GM21723 (cell line): ENCODE measurements around the gene PPP2R2D.

Experiments used
- ATAC-seq: cut with Tn5 transposase; IDR thresholded peaks from one replicate; pipeline ENCODE4 v1.9.1; 2021; ENCODE audit warnings: mild to moderate bottlenecking, moderate library complexity; ENCODE audit not compliant: unreplicated experiment

The PPP2R2D gene

DNA sequence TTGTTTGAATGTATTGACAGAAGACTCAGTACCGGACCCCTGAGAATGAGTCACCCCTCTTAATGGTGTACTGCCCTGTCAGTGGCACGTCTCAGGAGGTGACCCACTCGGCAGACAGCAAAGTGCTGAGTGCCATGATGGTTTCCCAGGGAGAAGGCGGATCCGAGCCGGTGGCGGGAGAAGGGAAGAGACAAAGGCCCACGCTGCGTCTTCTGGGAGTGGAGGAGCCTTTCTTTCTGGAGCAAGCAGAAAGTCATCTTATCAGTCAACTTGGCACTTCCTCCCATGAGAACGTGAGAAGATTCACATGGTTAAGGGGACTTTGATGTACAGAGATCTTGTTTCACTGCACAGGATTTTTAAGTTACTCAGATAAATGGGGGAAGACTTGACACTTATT, 14.6 kb upstream of the PPP2R2D start:
- ATAC-seq: no peak

DNA sequence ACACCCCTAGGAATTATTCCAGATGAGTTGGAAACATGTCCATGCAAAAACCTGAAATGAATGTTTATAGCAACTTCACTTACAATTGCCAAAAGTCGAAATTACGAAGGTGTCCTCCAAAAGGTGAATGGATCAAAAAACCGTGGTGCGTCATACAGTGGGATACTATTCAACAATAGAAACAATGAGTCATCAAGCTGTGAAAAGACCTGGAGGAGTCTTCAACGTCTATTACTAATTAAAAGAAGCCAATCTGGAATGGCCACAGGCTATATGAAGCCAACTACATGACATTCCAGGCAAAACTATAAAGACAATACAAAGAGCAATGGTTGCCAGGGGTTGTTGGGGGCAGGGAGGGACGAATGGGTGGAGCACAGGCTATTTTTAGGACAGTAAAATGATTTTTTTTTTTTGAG, 12.6 kb upstream of the PPP2R2D start:
- ATAC-seq: no peak

DNA sequence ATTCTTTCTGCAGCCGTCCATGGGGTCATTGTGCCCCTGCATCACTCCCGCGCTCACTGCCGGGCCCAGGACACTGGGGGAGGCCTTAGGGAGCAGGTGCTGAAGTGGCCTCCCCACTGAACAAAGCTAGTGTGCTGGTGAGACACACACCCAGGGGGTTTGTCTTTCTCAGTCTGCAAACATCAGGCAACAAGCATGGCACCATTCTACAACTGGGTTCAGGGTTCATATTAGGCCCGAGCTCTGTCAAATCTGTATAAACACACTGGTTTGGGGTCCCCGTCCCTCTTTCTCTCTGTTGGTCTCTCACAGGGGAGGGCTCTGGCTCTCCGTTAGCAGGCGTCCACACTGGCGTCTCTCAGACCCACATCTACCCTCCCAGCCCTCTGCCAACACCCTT, 11.1 kb upstream of the PPP2R2D start:
- no peak for ATAC-seq

DNA sequence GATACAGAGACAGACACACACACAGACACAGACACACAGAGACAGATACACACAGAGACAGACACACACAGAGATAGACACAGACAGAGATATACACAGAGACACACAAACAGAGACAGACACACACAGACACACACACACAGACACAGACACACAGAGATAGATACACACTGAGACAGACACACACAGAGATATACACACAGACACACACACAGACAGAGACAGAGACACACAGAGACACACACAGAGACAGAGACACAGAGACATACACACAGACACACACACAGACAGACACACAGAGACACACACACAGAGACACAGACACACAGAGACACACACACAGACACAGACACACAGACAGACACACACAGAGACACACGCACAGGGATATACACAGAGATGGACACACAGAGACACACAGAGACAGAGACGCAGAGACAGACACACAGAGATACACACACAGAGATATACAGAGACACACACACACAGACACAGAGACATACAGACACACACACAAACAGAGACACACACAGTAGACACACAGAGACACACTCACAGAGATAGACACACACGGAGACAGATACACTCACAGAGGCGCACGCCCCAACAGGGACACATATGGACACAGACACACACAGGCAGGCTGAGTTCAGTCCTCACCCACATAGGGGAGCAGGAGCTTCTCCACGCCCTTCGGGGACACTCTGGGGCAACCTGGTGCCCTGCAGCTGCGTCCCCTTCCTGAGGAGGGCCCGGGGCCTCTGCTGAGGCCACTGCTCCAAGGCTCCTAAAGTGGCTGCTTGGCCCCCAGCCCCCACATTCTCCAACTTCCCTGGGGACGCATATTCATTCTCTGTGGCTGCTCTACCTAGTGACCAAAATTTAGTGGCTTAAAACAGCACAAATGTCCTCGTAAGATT, 10.3 kb upstream of the PPP2R2D start:
- no peak for ATAC-seq

DNA sequence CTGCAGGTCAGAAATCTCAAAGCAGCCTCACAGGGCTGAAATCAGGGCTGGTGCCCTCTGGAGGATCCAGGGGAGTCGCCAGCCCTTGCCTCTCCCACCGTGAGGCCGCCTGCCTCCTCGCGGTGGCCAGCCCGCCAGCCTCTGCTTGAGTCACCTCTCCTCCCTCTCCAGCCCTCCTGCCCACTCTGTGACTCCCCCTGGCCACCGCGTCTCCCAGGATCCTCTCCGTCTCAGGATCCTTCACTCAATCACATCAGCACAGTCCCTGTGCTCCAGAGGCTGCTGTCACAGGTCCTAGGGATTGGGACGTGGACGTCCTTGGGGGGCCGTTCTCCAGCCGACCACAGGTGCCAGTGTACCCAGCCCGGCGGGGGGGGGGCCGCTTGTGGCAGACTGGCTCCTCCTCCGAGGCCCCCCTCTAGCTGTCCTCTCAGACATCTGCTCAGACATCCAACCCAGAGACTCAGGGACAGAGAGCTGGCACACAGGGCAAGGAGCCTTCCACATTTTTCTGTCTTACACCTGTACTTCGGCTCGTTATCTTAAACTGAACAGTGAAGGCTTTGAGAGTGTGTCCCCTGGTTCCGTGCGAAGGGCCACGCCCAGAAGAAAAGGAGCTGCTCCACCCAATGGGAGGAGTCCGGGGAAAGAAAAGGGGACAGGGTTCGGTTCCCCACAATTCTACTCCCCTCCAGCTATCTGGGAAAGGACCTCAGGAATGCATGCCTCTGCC, 9.4 kb upstream of the PPP2R2D start:
- ATAC-seq: no peak

DNA sequence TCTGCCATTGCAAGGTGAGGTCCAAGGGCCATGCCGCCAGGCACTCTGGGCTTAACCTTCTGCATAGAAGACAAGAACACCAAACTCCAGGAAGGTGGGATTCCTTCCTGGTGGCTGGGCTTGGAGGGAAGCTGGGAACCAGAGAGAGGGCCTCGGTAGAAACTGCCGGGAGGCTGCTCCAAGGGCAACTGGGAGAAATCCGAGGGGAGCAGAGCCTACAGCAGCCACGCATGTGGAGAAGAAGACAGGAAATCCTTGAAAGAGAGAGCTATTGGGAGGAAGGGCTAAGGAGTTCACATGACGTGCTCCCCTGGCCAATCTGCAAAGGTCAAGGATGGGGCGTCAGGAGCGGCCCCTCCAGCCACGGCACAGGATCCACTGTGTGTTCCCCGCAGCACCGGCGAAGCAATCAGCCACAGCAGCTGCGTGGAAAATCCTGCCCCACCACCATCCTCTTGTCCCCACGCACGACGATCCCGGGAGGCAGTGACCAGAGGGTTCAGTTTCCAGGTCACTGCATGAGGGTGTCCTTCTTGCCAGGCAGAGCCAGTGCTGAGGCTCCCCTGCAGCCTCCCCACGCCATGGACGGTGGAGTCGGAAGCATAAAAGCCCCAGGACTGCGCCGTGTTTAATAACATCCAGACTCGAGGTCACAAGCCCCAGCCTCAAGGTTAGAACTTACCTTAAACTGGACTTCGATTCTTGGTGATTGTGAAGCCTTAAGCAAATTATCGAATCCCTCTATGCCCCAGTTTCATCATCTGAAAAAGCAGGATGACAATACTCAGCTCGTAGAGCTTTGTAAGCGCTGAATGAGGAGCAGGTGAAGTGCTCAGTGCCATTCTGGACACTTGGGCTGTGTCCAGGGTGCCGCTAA, 8.6 kb upstream of the PPP2R2D start:
- ATAC-seq: no peak

DNA sequence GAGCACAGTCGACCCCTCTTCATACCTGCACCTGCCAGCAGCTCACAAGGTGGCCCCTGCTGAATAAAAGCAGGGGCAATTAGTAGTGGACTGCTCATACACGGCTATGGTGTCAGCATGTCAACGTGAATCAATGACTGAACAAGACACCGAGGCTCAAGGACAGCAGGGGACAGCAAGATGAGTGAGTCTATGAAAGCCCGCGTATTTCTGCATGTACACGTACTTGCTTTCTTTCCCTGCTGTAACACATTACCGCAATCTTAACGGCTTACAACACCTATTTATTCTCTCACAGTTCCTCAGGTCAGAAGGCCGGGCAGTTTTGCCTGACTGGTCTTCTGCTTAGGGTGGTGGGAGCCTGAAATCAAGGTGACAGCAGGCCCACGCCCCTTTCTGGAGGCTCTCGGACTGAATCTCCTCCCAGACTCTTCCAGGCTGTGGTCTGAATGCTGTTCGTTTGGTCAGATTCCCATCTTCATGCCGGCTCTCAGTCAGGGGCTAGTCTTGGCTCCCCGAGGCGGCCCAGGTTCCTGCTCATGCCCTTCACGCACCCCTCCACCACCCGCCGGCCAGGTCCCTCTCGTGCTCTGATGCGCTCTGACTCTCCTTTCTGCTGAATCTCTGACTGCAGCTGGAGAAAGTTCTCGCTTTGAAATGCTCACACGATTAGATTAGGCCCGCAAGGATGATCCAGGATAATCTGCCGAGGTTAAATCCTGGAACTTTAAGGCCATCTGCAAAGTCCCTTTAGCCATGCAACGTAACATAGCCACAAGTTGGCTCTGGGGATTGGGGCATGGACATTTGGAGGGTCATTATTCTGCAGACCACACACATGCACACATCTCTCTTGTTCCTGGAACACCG, 7.8 kb upstream of the PPP2R2D start:
- ATAC-seq: no peak

DNA sequence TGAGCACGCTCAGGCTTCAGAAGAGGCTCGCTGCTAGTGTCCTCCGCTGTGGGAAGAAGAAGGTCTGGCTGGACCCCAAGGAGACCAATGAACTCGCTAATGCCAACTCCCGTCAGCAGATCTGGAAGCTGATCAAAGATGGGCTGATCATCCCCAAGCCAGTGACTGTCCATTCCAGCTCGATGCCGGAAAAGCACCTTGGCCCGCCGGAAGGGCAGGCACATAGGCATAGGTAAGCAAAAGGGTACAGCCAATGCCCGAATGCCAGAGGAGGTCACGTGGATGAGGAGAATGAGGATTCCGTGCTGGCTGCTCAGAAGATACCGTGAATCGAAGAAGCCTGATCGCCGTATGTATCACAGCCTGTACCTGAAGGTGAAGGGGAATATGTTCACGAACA, 5.7 kb upstream of the PPP2R2D start:
- ATAC-seq: no peak

DNA sequence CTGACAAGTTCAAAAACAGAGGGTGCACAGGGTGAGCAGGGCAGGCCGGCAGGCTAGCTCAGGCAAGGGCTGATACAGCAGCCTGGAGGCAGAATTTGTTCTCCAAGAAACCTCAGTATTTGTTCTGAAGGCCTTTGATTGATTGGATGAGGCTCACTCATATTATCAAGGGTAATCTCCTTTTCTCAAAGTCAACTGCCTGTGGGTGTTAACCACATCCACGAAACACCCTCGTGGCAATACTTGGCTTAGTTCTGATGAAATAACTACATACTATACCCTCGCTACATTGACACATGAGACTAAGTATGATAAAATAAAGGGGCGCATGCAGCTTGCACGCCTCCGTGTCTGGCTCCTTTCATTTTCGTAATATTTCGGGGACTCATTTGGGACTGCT, 4.4 kb upstream of the PPP2R2D start:
- ATAC-seq: no peak

DNA sequence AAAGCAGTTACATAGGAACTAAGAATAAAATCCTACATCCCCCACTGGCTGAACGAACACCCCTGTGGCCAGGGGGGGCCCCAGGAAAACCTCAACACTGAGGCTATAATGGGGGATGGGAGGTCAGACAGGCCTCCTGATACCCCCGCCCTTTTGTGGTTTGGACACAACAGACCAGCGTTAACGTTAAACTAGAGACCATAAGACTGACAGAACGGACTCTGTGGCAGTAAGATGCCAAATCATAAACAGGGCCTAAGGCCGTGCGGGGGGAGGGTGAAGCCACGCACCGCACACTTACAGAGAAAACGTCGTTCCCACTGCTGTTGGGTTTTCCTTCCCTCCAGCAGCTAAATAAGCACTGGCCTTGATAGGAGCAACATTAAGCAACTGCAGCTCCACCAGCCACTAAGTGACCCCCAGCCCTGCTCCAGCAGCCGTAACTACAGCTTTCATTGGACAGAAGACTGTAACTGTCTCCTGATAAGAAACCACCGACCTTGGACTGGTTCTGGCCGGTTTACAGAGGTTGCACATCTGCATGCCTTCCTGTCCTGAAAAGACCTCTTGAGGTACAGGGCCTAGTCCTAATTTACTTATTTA, 3.4 kb upstream of the PPP2R2D start:
- ATAC-seq: no peak

DNA sequence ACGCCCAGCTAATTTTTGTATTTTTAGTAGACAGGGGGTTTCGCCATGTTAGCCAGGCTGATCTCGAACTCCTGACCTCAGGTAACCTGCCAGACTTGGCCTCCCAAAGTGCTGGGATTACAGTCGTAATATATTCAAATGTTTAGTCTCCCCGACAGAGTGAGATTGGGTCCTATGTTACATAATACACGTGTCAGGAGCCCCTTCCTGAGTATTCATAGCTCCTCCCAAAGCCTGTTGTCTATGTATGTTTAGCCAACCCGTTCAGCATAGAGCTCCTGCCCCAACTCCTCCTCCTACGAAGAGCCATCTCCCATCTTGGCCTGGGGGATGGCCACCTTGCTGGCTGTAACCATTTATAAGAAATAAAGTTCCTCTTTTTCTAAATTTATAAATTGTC, 2.7 kb upstream of the PPP2R2D start:
- no peak for ATAC-seq

DNA sequence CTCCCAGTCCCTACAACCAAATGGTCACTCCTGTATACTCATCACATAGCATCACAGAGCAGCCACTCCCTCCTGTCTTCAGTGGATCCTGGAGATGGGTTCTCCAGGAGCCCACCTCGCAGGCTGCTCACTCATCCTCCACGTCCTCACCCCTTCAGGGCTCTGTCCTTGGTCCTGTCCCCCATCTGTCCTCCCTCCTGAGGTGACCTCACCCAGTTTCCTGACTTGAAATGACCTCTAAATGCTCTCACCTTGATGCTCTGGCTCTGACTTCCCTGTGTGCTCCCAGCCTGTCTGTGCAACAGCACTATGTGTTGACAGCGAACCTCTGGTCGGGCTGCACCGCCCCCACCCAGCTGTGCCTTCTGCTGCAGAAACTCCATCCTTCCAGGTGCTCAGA, 2.1 kb upstream of the PPP2R2D start:
- ATAC-seq: no peak

DNA sequence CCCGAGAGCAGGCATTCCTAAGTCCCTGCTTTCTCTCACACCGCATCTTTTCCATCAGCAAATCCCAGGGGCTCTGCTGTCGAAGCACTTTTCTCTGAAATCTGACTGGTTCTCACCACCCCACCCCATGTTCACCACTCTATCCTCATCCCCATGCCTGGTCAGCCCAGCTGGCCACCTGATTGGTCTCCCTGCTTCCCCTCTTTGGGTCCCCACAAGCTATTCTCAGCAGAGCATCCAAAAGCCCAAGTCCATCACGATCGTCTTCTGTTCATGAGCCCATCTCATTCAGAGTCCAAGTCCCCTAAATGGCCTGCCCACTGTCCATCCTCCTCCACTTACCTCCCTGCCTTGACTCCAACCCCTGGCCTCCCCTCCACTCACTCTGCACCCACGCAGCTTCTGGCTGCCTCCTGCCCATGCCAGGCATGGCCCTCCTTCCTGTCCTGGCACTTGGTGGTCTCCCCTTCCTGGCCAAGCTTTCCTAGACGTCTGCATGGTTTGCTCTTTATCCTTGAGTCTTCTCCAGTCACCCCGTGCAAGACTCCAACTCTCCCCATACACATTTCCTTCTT, 1.6 kb upstream of the PPP2R2D start:
- ATAC-seq: no peak

DNA sequence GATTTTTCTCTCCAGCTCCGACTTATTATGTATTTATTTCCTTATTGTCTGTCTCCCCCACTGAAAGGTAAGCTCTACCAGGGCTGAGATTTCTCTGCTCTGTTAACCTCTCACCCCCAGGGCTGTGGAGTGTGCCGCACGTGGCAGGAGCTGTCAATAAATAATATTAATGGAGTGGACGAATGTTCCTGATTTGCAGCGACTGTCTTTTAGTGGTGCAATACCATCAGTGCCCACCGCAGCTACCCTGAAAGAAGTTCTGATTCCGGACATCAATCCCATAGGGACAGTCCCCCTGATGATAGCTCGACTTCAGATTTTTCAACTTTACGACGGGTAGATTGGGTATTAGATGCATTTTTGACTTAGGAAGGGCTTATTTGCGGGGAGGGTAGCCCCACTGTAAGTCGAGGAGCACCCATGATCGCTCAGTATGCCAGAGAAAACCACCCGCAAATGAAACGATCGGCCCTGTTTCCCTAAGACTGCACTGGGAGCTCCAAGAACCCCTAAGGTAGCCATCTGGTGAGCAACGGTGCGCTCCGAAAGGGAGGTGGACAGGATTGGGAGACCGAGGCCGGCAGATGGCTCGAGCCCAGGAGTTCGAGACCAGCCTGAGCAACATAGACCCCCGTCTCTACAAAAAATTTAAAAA, 986 bp upstream of the PPP2R2D start:
- no peak for ATAC-seq

DNA sequence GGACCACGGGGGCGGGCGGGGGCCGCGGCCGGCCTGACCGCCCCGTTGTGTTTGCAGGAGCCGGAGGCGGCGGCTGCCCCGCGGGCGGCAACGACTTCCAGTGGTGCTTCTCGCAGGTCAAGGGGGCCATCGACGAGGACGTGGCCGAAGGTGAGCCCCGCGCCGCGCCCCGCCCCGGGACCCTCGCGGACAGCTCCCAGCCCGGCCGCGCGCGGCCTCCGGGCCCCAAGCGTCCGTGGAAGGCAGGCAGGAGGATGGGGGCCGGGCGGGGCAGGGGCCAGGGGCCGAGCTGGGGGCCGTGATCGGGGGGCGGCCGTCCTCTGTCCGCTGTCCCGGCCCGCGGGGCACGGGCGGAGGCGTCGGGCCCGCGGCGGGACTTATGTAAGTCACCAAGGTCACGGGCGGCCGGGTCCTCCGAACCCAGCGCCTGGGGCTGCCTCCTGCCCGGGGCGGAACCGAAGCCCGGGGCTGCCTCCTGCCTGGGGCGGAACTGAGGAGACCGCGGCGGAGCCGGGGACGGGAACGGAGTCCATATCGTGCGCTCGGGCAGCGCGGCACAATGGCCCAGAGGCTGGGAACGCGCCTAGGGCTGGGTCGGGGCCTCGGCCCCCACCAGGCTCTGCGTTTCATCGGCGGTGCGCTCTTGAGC, 497 bp downstream of the PPP2R2D start:
- peak; percentile 28 for ATAC-seq

DNA sequence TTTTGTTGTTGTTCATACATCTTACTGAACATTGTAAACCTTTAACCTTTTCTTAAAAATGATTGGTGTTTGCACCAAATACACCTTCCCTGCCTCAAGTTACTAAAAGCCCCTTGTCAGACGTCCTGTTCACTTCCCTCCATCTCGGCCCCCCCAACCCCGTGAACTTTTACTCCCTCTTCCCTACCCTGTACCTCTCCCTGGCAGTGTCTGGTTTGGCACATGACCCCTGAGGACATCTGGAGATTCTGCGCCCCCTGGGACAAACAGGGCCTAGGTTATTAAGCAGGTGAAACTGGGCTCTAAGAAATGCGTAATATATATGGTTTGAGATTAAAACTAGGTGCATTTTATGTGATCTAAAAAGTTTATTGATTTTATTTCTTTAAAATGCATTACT, 1.4 kb downstream of the PPP2R2D start:
- ATAC-seq: no peak

DNA sequence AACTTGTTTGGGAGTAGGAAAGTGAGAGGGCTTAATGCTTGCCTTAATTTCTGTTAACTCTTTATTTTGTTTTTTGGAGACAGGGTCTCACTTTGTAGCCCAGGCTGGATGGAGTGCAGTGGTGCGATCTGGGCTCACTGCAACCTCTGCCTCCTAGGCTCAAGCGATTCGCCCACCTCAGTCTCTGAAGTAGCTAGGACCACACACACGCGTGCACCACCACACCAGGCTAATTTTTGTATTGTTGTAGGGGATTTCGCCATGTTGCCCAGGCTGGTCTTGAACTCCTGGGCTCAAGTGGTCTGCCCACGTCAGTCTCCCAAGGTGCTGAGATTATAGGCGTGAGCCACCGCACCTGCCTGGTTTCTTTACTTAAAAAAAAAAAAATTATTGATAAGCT, 1.9 kb downstream of the PPP2R2D start:
- ATAC-seq: no peak

DNA sequence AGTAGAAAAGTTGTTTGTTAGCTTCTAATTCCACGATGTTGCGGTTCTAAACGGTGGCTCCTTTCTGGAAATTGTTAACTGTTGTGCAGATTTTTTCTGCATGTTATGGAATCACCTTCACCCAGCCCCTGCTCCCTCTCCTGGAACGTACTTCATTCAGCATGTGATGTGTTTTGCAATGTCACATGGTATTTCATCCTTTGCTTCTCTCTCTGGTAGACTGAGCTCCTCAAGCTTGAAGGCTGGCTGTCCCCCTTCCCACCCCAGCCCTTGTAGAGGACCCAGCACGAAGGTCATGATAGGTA, 4.4 kb downstream of the PPP2R2D start:
- ATAC-seq: no peak
